Measurements from ENCODE around the gene ACOT7. TPM values are rescaled to one million over a fixed set of nuclear protein-coding genes. Genes with fewer than 3 reads are reported as not detected.

The ACOT7 gene
- total RNA-seq, 2 experiments from 2014 or later = 5.3 to 5.4 TPM

DNA sequence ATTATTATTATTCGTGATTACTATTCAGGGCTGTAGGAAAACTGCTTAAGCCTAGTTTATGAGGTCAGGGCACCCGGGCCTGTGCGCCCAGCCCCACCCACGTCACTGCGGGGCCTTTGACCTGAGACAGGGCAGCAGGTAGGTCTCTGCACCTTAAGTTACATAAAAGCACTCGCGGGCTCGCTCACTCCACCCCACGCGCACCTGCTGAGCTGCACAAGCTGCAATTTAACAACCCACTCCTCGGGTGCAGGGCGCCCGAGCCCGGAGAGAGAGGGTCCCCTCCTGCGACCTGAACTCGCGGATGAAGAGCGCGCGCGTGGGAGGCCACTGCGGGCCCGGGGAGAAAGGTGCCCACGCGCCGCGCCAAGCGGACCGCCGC lies 158.3 kb downstream of the ACOT7 start:
- ChIA-PET CTCF (interaction anchor here (1.5 to 2.2 kb wide), 2 partner anchors 10 to 11 kb away, joined by 7 to 13 read pairs; no protein-coding TSS in a partner anchor), POLR2A (interaction anchor here (0.9 to 1.1 kb wide), 3 partner anchors 18 to 37 kb away, joined by 3 to 5 read pairs (median 3); no protein-coding TSS in a partner anchor)
- peaks cover 15% of the 10 kb centered on the region for H3K4me1 Mint-ChIP-seq (ENCODE audit: low read depth)
- Histone ChIP-seq H3K9me3 (ENCODE audit: control insufficient read depth in 1 of 2, insufficient read depth in 1 of 2, low read length in 2 of 2) (no peaks in the 10 kb centered on the region), H3K36me3 (ENCODE audit: insufficient read depth, low read length) (peaks cover 32% of the 10 kb centered on the region), H3K27ac (ENCODE audit: low read depth in 1 of 2, low read length in 2 of 2) (no peak overlapping the region), H3K27me3 (ENCODE audit: control insufficient read depth in 1 of 2, insufficient read depth in 2 of 2, low read length in 2 of 2) (peaks cover 5% of the 10 kb centered on the region in 2 experiments), H3K4me3 (ENCODE audit: low read length) (peak overlapping the region; percentile 81), H3K4me1 (ENCODE audit: insufficient read depth, low read length) (peaks cover 18% of the 10 kb centered on the region)
- H3K27ac Mint-ChIP-seq = peak overlapping the region; percentile 64
- ATAC-seq (ENCODE audit: poor library complexity) (peak; percentile 17), DNase-seq (peak in 3 of 14 experiments; percentile 30 to 49 (median 35))
- H3K9me3 Mint-ChIP-seq = no peaks in the 10 kb centered on the region
- peaks cover 13% of the 10 kb centered on the region for H3K27me3 Mint-ChIP-seq
- H3K36me3 Mint-ChIP-seq (ENCODE audit: low read depth) = peaks cover 26% of the 10 kb centered on the region
- peak overlapping the region; percentile 94 for H3K4me3 Mint-ChIP-seq
- no peak for TF ChIP-seq CTCF (IDR thresholded peaks at IDR 0.05)
- intact Hi-C loops (cut with DNase I, micrococcal nuclease) = loop anchor here (1.0 to 10.0 kb wide), 3 partner anchors 36 to 470 kb away; partner anchors contain the start of genes DNAJC11 (in 1 of the 2) and RPL22 (in 1 of the 2)

- no peak overlapping the region for H3K27ac ChIP-seq (ENCODE audit: low read depth in 1 of 2, low read length in 2 of 2)
- peak overlapping the region; percentile 64 for H3K27ac Mint-ChIP-seq
- no peak for DNase-seq
Measured at GRCh38 chr1:6234502-6235295, 158.9 kb downstream of the ACOT7 start.

More at GRCh38 chr1:6234502-6235295, 158.9 kb downstream of the ACOT7 start:
- H3K9me3 ChIP-seq (ENCODE audit: control insufficient read depth in 1 of 2, insufficient read depth in 1 of 2, low read length in 2 of 2) = no peaks in the 10 kb centered on the region
- no peak for TF ChIP-seq CTCF (IDR thresholded peaks at IDR 0.05)
- Mint-ChIP-seq H3K27me3 (peaks cover 8% of the 10 kb centered on the region), H3K4me3 (peak overlapping the region; percentile 94), H3K36me3 (ENCODE audit: low read depth) (peaks cover 26% of the 10 kb centered on the region), H3K4me1 (ENCODE audit: low read depth) (peaks cover 15% of the 10 kb centered on the region), H3K9me3 (no peaks in the 10 kb centered on the region)
- H3K4me1 ChIP-seq (ENCODE audit: insufficient read depth, low read length) = peaks cover 18% of the 10 kb centered on the region
- CTCF ChIA-PET = interaction anchor here (1.5 to 2.2 kb wide), 2 partner anchors 10 to 12 kb away, joined by 7 to 13 read pairs; no protein-coding TSS in a partner anchor
- peaks cover 38% of the 10 kb centered on the region for H3K36me3 ChIP-seq (ENCODE audit: insufficient read depth, low read length)
- H3K4me3 ChIP-seq (ENCODE audit: low read length) = peak overlapping the region; percentile 81
- intact Hi-C loops (cut with DNase I, micrococcal nuclease) = loop anchor here (1.0 to 10.0 kb wide), 3 partner anchors 35 to 470 kb away; partner anchors contain the start of genes DNAJC11 (in 1 of the 2) and RPL22 (in 1 of the 2)
- POLR2A ChIA-PET = interaction anchor here (0.9 to 1.0 kb wide), 2 partner anchors 35 to 36 kb away, joined by 3 to 5 read pairs; no protein-coding TSS in a partner anchor
- ATAC-seq (ENCODE audit: poor library complexity) = no peak
- H3K27me3 ChIP-seq (ENCODE audit: control insufficient read depth in 1 of 2, insufficient read depth in 2 of 2, low read length in 2 of 2) = no peaks in the 10 kb centered on the region

All from CD4-positive, alpha-beta T cell (primary cell).